Measurements from ENCODE around the gene GPBAR1.
"Not testable (repeated sequence)": the region's sequence is repeated elsewhere in the genome, so short reads cannot be mapped to it uniquely, and the experiment has no call there.

Gene GPBAR1

DNA sequence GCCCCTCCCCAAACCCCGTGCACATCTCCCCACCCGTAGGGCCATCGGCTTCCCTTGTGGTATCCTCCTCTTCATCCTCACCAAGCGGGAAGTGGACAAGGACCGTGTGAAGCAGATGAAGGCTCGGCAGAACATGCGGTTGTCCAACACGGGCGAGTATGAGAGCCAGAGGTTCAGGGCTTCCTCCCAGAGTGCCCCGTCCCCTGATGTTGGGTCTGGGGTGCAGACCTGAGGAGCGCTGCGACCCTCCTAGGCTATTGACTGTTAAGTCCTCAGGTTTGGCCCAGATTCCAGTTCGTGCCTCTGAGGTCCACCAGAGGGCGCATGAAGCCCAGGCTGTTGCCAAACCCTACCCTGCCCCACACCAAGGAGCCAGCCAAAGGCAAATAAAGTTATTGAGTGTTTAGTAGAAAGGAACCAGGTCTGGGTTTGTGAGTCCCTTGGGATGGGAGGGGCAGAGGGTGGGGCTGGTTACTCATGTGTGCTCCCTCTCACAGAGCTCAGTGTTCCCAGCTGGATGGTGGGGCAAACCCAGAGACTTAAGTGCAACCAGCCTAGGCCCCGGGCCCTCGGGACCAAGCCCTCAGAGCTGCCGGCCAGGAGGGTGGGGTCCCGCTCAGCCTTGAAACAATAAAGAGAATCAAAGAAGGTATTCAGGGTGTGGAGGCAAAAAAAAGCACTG, 11.9 kb downstream of the GPBAR1 start:
- peak overlapping the region; percentile 88 to 90 (median 89) for H3K4me3 Mint-ChIP-seq
- H3K36me3 Mint-ChIP-seq (ENCODE audit: low read depth), result peaks cover 30% of the 10 kb centered on the region
- H3K27me3 Mint-ChIP-seq (ENCODE audit: low read depth), result no peaks in the 10 kb centered on the region
- TF ChIP-seq, protein P1, sequence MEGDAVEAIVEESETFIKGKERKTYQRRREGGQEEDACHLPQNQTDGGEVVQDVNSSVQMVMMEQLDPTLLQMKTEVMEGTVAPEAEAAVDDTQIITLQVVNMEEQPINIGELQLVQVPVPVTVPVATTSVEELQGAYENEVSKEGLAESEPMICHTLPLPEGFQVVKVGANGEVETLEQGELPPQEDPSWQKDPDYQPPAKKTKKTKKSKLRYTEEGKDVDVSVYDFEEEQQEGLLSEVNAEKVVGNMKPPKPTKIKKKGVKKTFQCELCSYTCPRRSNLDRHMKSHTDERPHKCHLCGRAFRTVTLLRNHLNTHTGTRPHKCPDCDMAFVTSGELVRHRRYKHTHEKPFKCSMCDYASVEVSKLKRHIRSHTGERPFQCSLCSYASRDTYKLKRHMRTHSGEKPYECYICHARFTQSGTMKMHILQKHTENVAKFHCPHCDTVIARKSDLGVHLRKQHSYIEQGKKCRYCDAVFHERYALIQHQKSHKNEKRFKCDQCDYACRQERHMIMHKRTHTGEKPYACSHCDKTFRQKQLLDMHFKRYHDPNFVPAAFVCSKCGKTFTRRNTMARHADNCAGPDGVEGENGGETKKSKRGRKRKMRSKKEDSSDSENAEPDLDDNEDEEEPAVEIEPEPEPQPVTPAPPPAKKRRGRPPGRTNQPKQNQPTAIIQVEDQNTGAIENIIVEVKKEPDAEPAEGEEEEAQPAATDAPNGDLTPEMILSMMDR (IDR thresholded peaks at IDR 0.05; ENCODE audit: unreplicated experiment in 3 of 3), result peak; percentile 80 to 85 (median 84)
- no peaks in the 10 kb centered on the region for H3K9me3 Mint-ChIP-seq
- peak overlapping the region in 1 of 3 experiments; percentile 55 for H3K27ac Mint-ChIP-seq
- peaks cover 27% of the 10 kb centered on the region for H3K4me1 Mint-ChIP-seq

DNA sequence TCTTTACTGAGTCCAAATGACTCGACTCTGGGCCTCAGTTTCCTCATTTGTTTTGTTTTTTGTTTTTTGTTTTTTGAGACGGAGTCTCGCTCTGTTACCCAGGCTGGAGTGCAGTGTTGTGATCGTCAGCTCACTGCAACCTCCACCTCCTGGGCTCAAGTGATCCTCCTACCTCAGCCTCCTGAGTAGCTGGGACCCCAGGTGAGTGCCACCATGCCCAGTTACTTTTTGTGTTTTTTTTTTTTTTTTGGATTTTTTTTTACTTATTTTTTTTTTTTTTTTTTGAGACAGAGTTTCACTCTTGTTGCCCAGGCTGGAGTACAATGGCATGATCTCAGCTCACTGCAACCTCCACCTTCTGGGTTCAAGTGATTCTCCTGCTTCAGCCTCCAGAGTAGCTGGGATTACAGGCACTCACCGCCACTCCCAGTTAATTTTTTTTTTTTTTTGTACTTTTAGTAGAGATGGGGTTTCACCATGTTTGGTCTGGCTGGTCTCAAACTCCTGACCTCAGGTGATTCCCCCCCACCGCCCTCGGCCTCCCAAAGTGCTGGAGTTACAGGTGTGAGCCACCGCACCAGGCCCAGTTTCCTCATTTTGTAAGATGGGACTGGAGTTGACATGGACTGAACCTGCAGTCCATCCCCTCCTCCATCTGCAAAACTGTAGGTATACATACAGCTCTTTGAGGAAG, 12.5 kb downstream of the GPBAR1 start:
- Mint-ChIP-seq H3K4me3 (peak overlapping the region in 1 of 3 experiments; percentile 53), H3K4me1 (peaks cover 27% of the 10 kb centered on the region), H3K36me3 (ENCODE audit: low read depth) (peaks cover 30% of the 10 kb centered on the region)
- H3K9me3 Mint-ChIP-seq; H3K27me3 Mint-ChIP-seq (ENCODE audit: low read depth); H3K27ac Mint-ChIP-seq: not testable (repeated sequence)

DNA sequence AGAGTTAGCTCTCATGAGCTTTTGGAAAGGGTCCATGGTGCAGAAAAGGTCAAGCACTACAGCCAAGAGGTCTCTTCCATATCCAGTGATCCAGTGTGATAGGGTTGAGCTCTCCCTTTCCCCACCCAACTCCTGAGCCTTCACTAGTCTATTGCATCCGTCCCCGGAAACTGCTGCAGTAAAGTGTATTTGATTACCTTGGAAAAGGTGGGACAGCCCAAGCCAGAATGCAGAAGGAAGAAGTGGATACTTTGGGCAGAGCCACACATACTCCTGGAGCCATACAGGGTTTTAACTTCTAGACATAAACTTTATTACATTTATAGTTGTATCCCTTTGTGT, 13.1 kb downstream of the GPBAR1 start:
- H3K9me3 Mint-ChIP-seq, result no peaks in the 10 kb centered on the region
- H3K4me3 Mint-ChIP-seq, result peak overlapping the region in 1 of 3 experiments; percentile 53
- TF ChIP-seq, protein P1 (IDR thresholded peaks at IDR 0.05; ENCODE audit: unreplicated experiment in 3 of 3), result no peak
- no peak overlapping the region for H3K27ac Mint-ChIP-seq
- peaks cover 30% of the 10 kb centered on the region for H3K36me3 Mint-ChIP-seq (ENCODE audit: low read depth)
- peaks cover 27% of the 10 kb centered on the region for H3K4me1 Mint-ChIP-seq
- no peaks in the 10 kb centered on the region for H3K27me3 Mint-ChIP-seq (ENCODE audit: low read depth)

DNA sequence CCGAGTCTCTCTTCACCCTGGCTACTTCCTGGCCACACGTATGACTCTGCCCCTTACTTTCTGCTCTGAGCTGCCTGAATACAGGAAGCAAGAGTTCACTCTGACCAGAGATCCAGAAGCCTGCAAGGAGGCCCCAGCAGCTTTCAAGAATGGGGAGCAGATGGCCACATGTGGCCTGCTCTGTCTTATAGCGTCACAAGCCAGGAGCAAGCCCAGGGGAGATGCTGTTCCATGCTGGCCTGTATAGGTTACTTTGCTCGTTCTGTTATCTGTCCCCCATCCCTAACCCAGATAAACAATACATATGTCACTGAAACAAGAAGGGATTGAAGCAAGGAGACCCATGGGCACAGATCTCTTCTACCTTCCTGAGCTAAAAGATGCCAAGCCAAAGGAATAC, 13.8 kb downstream of the GPBAR1 start:
- no peaks in the 10 kb centered on the region for H3K9me3 Mint-ChIP-seq
- H3K27ac Mint-ChIP-seq, result no peak overlapping the region
- TF ChIP-seq, protein P1 (IDR thresholded peaks at IDR 0.05; ENCODE audit: unreplicated experiment in 3 of 3), result no peak
- H3K4me3 Mint-ChIP-seq, result no peak overlapping the region
- peaks cover 21% of the 10 kb centered on the region for H3K4me1 Mint-ChIP-seq
- no peaks in the 10 kb centered on the region for H3K27me3 Mint-ChIP-seq (ENCODE audit: low read depth)
- H3K36me3 Mint-ChIP-seq (ENCODE audit: low read depth), result peaks cover 26% of the 10 kb centered on the region

DNA sequence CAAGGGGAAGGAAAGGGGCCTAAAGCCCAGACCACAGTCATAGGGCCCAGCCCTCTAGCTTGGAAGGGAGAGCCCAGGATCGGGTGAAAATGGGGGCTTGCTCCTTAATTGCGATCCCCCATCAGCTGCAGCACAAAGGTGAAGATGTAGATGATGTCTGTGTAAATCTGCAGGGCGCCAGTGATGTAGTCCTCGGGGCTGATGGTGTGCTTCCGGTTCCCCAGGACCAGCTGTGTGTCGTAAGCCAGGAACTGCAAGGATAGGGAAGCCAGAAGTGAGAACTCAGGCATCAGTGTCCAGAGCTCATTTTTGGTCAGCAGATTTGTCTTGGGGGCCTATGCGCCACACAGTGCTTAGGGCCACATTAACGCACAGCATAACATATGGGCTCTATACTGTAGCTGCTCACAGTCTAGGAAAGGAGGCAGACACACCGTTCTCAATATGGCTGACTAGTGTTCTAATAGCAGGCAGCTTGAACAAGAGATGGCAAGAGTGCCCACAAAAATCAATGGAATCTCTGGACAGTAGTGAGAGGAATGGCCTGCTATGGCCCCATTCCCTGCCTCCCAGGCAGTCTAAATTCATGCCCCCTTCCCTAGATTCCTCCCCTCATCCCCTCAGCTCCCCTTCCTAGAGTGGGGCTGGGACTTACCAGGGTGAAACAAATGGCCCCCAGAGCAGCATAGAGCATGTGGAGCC, 14.7 kb downstream of the GPBAR1 start:
- TF ChIP-seq, protein P1 (IDR thresholded peaks at IDR 0.05; ENCODE audit: unreplicated experiment in 3 of 3), result no peak
- no peak overlapping the region for H3K27ac Mint-ChIP-seq
- H3K4me1 Mint-ChIP-seq, result peaks cover 21% of the 10 kb centered on the region
- H3K4me3 Mint-ChIP-seq, result no peak overlapping the region
- H3K27me3 Mint-ChIP-seq (ENCODE audit: low read depth), result no peaks in the 10 kb centered on the region
- H3K36me3 Mint-ChIP-seq (ENCODE audit: low read depth), result peaks cover 26% of the 10 kb centered on the region
- H3K9me3 Mint-ChIP-seq, result no peaks in the 10 kb centered on the region

DNA sequence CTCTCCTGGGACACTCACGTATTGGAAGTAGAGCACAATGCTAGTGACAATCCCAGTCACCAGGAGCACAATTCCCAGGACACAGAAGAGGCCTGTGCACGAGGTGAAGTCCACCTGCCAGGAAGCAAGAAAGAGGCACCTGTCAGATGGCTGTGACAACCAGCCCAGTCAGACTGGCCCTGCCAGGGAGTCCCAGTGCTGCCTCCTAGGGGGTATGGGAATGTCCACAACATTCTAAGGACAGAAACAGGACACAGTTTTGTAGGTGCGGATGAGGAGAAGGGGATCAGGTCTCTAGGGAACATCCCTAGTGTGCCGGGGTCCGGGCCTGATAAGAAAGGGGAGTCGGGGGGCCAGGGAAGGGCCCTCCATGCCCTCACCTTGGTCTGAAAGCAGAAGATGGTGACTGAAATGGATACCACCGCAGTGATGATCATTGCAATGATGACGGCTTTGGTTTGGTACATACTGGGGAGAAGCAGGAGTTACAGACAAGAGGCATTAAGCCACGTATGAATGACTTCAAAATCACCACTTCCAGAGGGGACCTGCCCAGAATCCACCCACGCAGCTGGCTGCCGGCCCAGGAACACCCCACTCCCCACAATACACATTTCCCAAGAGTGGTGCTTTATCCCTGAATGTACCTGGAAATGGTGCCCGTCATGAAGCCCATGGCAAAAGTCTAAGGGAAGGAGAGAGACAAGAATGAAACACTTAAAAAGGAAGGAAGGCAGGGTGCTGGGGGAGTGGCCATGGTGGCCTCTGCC, 16.4 kb downstream of the GPBAR1 start:
- Mint-ChIP-seq H3K36me3 (ENCODE audit: low read depth) (peaks cover 26% of the 10 kb centered on the region), H3K9me3 (no peaks in the 10 kb centered on the region), H3K4me1 (peaks cover 13% of the 10 kb centered on the region), H3K4me3 (no peak overlapping the region), H3K27me3 (ENCODE audit: low read depth) (no peaks in the 10 kb centered on the region), H3K27ac (no peak overlapping the region)
- TF ChIP-seq, protein P1 (IDR thresholded peaks at IDR 0.05; ENCODE audit: unreplicated experiment in 3 of 3), result no peak
